GM18499 (cell line): Measurements from ENCODE around the gene MXD4.
A peak's percentile ranks its signal among the peaks of the same experiment; 100 is the strongest.

ENCODE experiments used
- ATAC-seq: cut with Tn5 transposase; IDR thresholded peaks from one replicate; pipeline ENCODE4 v1.9.1; 2021; ENCODE audit warnings: moderate number of reproducible peaks; ENCODE audit not compliant: insufficient read depth, unreplicated experiment

Gene MXD4

GRCh38 chr4:2253160-2254084 is 8.5 kb downstream of the MXD4 start:
- ATAC-seq, result no peak

- no peak for ATAC-seq
Measured at GRCh38 chr4:2252530-2253091, 9.3 kb downstream of the MXD4 start.

GRCh38 chr4:2251795-2252529 is 9.9 kb downstream of the MXD4 start:
- ATAC-seq, result no peak

GRCh38 chr4:2251073-2251794 is 10.7 kb downstream of the MXD4 start:
- ATAC-seq, result no peak

GRCh38 chr4:2250357-2251072 is 11.4 kb downstream of the MXD4 start:
- no peak for ATAC-seq

- ATAC-seq, result no peak
Measured at GRCh38 chr4:2249526-2250356, 12.2 kb downstream of the MXD4 start.

- ATAC-seq, result no peak
Measured at GRCh38 chr4:2248821-2249261, 13.1 kb downstream of the MXD4 start.

- ATAC-seq, result no peak
Measured at GRCh38 chr4:2248044-2248780, 13.7 kb downstream of the MXD4 start.

- ATAC-seq, result no peak
Measured at GRCh38 chr4:2247128-2248043, 14.5 kb downstream of the MXD4 start.

- no peak for ATAC-seq
Measured at GRCh38 chr4:2246384-2247127, 15.4 kb downstream of the MXD4 start.

- ATAC-seq, result no peak
Measured at GRCh38 chr4:2245787-2246275, 16.1 kb downstream of the MXD4 start.

- no peak for ATAC-seq
Measured at GRCh38 chr4:2245057-2245786, 16.7 kb downstream of the MXD4 start.

GRCh38 chr4:2243681-2244380 is 18.1 kb downstream of the MXD4 start:
- no peak for ATAC-seq

- peak; percentile 56 for ATAC-seq
Measured at GRCh38 chr4:2241410-2242353, 20.2 kb downstream of the MXD4 start, which contains the start of the genes HAUS3 and POLN. TSS of gene HAUS3 (minus strand) at chr4:2242121. CDS start at chr4:2240946, 1,175 bp downstream. TSS of gene POLN (minus strand) at chr4:2242121. CDS start at chr4:2229231, 12,890 bp downstream.
